Colonic mucosa (tissue), 4 donors: ENCODE data around the gene FAM200A. TPM values are rescaled to one million over a fixed set of nuclear protein-coding genes. Genes with fewer than 3 reads are reported as not detected.

Experiments used
- DNase-seq: peaks from one replicate; pipeline ENCODE4 v3.0.0-alpha.2; 2020
- H3K27ac ChIP-seq: fragments of 200-600 bp; one replicate; pipeline ENCODE4 v1.8.0; 2021
- H3K27me3 ChIP-seq: fragments of 200-600 bp; one replicate; pipeline ENCODE4 v1.8.0; 2021
- H3K36me3 ChIP-seq: fragments of 200-600 bp; one replicate; pipeline ENCODE4 v1.8.0; 2021
- H3K4me1 ChIP-seq: fragments of 200-600 bp; one replicate; pipeline ENCODE4 v1.8.0; 2021; ENCODE audit warnings: mild to moderate bottlenecking
- H3K4me3 ChIP-seq: fragments of 200-600 bp; one replicate; pipeline ENCODE4 v1.8.0; 2021
- H3K9ac ChIP-seq, 2 donors: one replicate each; pipeline ENCODE4 v1.7.0; 2013; ENCODE audit warnings: control low read depth in 2 of 2, low read depth in 2 of 2, low read length in 2 of 2
- H3K9me3 ChIP-seq: fragments of 200-600 bp; one replicate; pipeline ENCODE4 v1.8.0; 2021
- CTCF ChIP-seq: fragments of 200-600 bp; IDR thresholded peaks from one replicate; pipeline ENCODE4 v1.8.0; 2022; ENCODE audit warnings: antibody characterized with exemption, mild to moderate bottlenecking
- intact Hi-C: fragments of 100-400 bp; cut with DNase I; formaldehyde crosslinking; loops from one replicate; pipeline ENCODE4 v1.14.1; 2022
- total RNA-seq, 2 donors: library from RNA; stranded (reverse); fragmentation: NEBNext Ultra II Directional in 1 of 2; extraction: Animal tissue kit (Norgen Biotek cat#: 25700) in 1 of 2; gene quantifications; one replicate each; pipeline ENCODE4 v1.2.1, GENCODE V29; 2021
- donor health status: healthy.
- donor health status: DM: no; HTN: no; CAD: no.
- donor health status: DM: no; HTN: no; CAD: no.

The FAM200A gene
- total RNA-seq, 2 donors from 2014 or later = 4.1 to 5.0 TPM

GRCh38 chr7:99535667-99536066, 16.2 kb downstream of the FAM200A start:
- no peak overlapping the region for H3K27ac ChIP-seq
- no peaks in the 10 kb centered on the region for H3K27me3 ChIP-seq
- intact Hi-C loops = loop anchor here (10.0 kb wide), 1 partner anchor 309 kb away; no protein-coding TSS in a partner anchor
- no peak for DNase-seq
- no peak overlapping the region for H3K9ac ChIP-seq
- peaks cover 14% of the 10 kb centered on the region for H3K36me3 ChIP-seq
- no peak for TF ChIP-seq CTCF
- peaks cover 4% of the 10 kb centered on the region for H3K9me3 ChIP-seq
- H3K4me1 ChIP-seq = no peaks in the 10 kb centered on the region
- no peak overlapping the region for H3K4me3 ChIP-seq

DNA sequence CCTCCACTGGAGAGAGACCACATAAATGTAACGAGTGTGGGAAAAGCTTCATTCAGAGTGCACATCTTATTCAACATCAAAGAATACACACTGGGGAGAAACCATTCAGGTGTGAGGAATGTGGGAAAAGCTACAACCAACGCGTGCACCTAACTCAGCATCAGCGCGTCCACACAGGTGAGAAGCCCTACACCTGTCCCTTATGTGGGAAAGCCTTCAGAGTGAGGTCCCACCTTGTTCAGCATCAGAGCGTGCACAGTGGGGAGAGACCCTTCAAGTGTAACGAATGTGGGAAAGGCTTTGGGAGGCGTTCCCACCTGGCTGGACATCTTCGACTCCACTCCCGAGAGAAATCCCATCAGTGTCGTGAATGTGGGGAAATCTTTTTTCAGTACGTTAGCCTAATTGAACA, 20.6 kb downstream of the FAM200A start:
- Histone ChIP-seq H3K27ac (no peak overlapping the region), H3K36me3 (peaks cover 15% of the 10 kb centered on the region), H3K9ac (no peak overlapping the region), H3K4me1 (no peaks in the 10 kb centered on the region), H3K27me3 (no peaks in the 10 kb centered on the region), H3K4me3 (no peak overlapping the region), H3K9me3 (peaks cover 7% of the 10 kb centered on the region)
- TF ChIP-seq CTCF = no peak
- no peak for DNase-seq
- intact Hi-C loops = loop anchor here (10.0 kb wide), 1 partner anchor 313 kb away; no protein-coding TSS in a partner anchor

DNA sequence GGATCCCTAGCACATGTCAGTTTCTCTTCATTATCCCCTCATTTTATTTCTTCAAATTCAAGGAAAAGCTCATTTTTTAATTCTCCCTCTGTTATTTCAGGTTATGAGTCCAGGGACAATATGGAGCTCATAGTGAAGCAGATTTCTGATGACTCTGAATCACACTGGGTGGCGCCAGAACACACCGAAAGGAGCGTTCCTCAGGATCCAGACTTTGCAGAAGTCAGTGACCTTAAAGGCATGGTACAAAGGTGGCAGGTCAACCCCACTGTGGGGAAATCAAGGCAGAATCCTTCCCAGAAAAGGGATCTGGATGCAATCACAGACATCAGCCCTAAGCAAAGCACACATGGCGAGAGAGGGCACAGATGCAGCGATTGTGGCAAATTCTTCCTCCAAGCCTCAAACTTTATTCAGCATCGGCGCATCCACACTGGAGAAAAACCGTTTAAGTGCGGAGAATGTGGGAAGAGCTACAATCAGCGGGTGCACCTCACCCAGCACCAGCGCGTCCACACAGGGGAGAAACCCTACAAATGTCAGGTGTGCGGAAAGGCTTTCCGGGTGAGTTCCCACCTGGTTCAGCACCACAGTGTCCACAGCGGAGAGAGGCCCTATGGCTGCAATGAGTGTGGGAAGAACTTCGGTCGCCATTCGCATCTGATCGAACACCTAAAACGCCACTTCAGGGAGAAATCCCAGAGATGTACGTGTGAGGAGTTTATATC, 26.0 kb downstream of the FAM200A start:
- TF ChIP-seq CTCF = no peak
- no peak for DNase-seq
- Histone ChIP-seq H3K27ac (no peak overlapping the region), H3K4me3 (no peak overlapping the region), H3K27me3 (no peaks in the 10 kb centered on the region), H3K4me1 (no peaks in the 10 kb centered on the region), H3K9ac (no peak overlapping the region), H3K9me3 (peaks cover 3% of the 10 kb centered on the region), H3K36me3 (peaks cover 3% of the 10 kb centered on the region)
- intact Hi-C loops = no loop called here

DNA sequence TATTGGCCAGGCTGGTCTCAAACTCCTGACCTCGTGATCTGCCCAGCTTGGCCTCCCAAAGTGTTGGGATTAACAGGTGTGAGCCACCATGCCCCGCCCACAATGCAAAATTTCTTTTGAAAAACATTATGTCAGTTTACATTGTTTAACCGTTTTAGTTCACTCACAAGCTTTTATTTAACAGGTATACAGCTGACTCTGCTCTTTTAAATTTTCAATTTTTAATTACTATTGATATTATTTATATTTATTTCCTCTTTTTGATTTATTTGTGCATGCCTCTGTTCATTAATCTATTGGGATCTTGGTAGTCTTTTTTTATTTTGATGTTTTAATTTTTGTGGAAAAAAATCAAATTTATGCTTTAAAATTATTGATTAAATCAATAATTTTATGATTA, 30.5 kb downstream of the FAM200A start:
- no peak overlapping the region for H3K27ac ChIP-seq
- H3K4me1 ChIP-seq = no peaks in the 10 kb centered on the region
- H3K9ac ChIP-seq = no peak overlapping the region
- no peak overlapping the region for H3K4me3 ChIP-seq
- no peaks in the 10 kb centered on the region for H3K27me3 ChIP-seq
- no peaks in the 10 kb centered on the region for H3K36me3 ChIP-seq
- H3K9me3 ChIP-seq = no peaks in the 10 kb centered on the region
- intact Hi-C loops = no loop called here
- DNase-seq = no peak
- TF ChIP-seq CTCF = no peak

DNA sequence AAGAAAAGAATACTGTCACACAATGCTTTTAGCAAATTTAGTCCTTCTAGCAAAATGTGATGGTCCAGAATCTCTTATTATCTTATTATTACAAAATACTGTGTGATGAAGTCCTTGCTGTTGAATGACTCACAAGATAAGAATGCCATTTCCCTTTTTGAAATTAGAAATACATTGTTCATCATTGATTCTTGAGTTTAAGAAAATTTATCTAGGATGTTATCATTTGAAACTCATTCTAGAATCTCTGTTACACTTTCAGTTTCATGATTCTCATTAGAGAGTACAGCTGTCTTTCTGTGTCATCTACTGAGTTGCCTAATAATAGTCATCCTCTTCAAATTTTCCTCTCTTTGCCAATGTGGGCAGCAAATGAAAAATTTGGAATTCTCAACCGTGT, 37.9 kb downstream of the FAM200A start:
- Histone ChIP-seq H3K27me3 (no peaks in the 10 kb centered on the region), H3K9me3 (no peaks in the 10 kb centered on the region), H3K4me3 (no peak overlapping the region), H3K36me3 (peaks cover 4% of the 10 kb centered on the region), H3K27ac (no peak overlapping the region), H3K4me1 (no peaks in the 10 kb centered on the region), H3K9ac (no peak overlapping the region)
- no peak for TF ChIP-seq CTCF
- intact Hi-C loops = no loop called here
- DNase-seq = no peak
